ENCODE results near the gene FAM120B. TPM values are rescaled to one million over a fixed set of nuclear protein-coding genes. Genes with fewer than 3 reads are reported as not detected.

The FAM120B gene
- total and polyA plus RNA-seq, 2 experiments from 2014 or later: 7.2 to 16.7 TPM

- TF ChIP-seq POLR2AphosphoS5 (IDR thresholded peaks at IDR 0.05; ENCODE audit: low read depth) (no peak), REST (IDR thresholded peaks at IDR 0.05; ENCODE audit: unreplicated experiment) (no peak), JUNB (IDR thresholded peaks at IDR 0.05; ENCODE audit: unreplicated experiment) (no peak), EZH2phosphoT487 (IDR thresholded peaks at IDR 0.05; ENCODE audit: unreplicated experiment) (no peak), CREB1 (CRISPR knock-in tag; IDR thresholded peaks at IDR 0.05; ENCODE audit: low read depth) (no peak), CTCF (conservative IDR thresholded peaks at IDR 0.05; ENCODE audit: low read depth in 2 of 2) (no peak), ETS1 (IDR thresholded peaks at IDR 0.05) (no peak)
Observed at GRCh38 chr6:170374571-170375444, 68.2 kb downstream of the FAM120B start (continued).

- Histone ChIP-seq H3K4me2 (no peak overlapping the region), H3K79me2 (replicated peaks; ENCODE audit: insufficient read depth) (no peaks in the 10 kb centered on the region), H3K4me1 (ENCODE audit: insufficient read depth) (peaks cover 4% of the 10 kb centered on the region; the same call in 1 of the 2 replicates), H4K20me1 (replicated peaks; ENCODE audit: insufficient read depth) (no peaks in the 10 kb centered on the region), H3K36me3 (ENCODE audit: insufficient read depth) (no peaks in the 10 kb centered on the region), H3K27ac (ENCODE audit: low read depth) (no peak overlapping the region), H3K27me3 (ENCODE audit: insufficient read depth) (no peaks in the 10 kb centered on the region), H3F3A (replicated peaks; ENCODE audit: low read depth) (no peaks in the 10 kb centered on the region), H3K9me2 (ENCODE audit: insufficient read depth) (no peaks in the 10 kb centered on the region), H3K4me3 (no peak overlapping the region), H2AFZ (no peak overlapping the region)
- Mint-ChIP-seq H3K27ac (no peak overlapping the region; the same call in none of the 2 replicates), H3K27me3 (ENCODE audit: insufficient read depth, low read depth, poor library complexity) (peaks cover 6% of the 10 kb centered on the region), H3K4me1 (peaks cover 22% of the 10 kb centered on the region), H3K4me3 (no peak overlapping the region), H3K9me3 (no peaks in the 10 kb centered on the region), H3K36me3 (ENCODE audit: low read depth) (no peaks in the 10 kb centered on the region; the same call in 2 of the 3 replicates)
- no peak for DNase-seq (ENCODE audit: low spot score)
- no peak for ATAC-seq
- TF ChIP-seq POLR2AphosphoS5 (IDR thresholded peaks at IDR 0.05; ENCODE audit: low read depth) (no peak), EZH2 (IDR thresholded peaks at IDR 0.05; ENCODE audit: low read depth, unreplicated experiment) (no peak), ZNF114 (CRISPR knock-in tag; IDR thresholded peaks at IDR 0.05) (no peak), REST (IDR thresholded peaks at IDR 0.05; ENCODE audit: unreplicated experiment) (no peak), CTCF (conservative IDR thresholded peaks at IDR 0.05; ENCODE audit: low read depth in 2 of 2) (no peak), ETS1 (IDR thresholded peaks at IDR 0.05) (no peak)
Observed at GRCh38 chr6:170375661-170376060, 69.1 kb downstream of the FAM120B start.

All from GM23338 (cell line).